Measurements from ENCODE around the gene LDLRAD1. TPM values are rescaled to one million over a fixed set of nuclear protein-coding genes. Genes with fewer than 3 reads are reported as not detected.

LDLRAD1 gene
- total and polyA plus RNA-seq, 2 donors (not counting 3 experiments of a cell fraction or from before 2014, with no cell fraction given): not detected

- no peaks in the 10 kb centered on the region for H3K9me3 ChIP-seq (replicated peaks; ENCODE audit: control insufficient read depth, insufficient read depth, low read length)
- DNase-seq (ENCODE audit: low read depth, low spot score): no peak
- H3K36me3 ChIP-seq (ENCODE audit: control insufficient read depth in 2 of 2, extremely low read depth in 1 of 2, insufficient read depth in 2 of 2, low read length in 2 of 2): peaks cover 3 to 4% of the 10 kb centered on the region in 2 experiments
- peaks cover 2% of the 10 kb centered on the region for H3K9me1 ChIP-seq (replicated peaks; ENCODE audit: control insufficient read depth, extremely low read depth, insufficient read depth, low read length)
- TF ChIP-seq MYC (IDR thresholded peaks at IDR 0.05; ENCODE audit: low read depth, low read length): no peak
- no peak for TF ChIP-seq GATA2 (IDR thresholded peaks at IDR 0.05; ENCODE audit: insufficient read depth, insufficient read length, low read depth, low read length)
- TF ChIP-seq FOS (IDR thresholded peaks at IDR 0.05; ENCODE audit: borderline replicate concordance, insufficient read depth, low read length): no peak
- TF ChIP-seq CTCF (IDR thresholded peaks at IDR 0.05; ENCODE audit: extremely low read depth in 1 of 2, insufficient read depth in 1 of 2, low read depth in 1 of 2, low read length in 2 of 2): no peak
- no peak for TF ChIP-seq MAX (IDR thresholded peaks at IDR 0.05; ENCODE audit: insufficient read depth, insufficient read length)
- TF ChIP-seq POLR2A (IDR thresholded peaks at IDR 0.05; ENCODE audit: low read depth, low read length): no peak
- TF ChIP-seq EZH2 (IDR thresholded peaks at IDR 0.05; ENCODE audit: borderline replicate concordance, low read depth, low read length, severe bottlenecking): no peak
- no peak for TF ChIP-seq JUN (IDR thresholded peaks at IDR 0.05; ENCODE audit: borderline replicate concordance, insufficient read depth, insufficient read length, low read depth)
- TF ChIP-seq POLR2AphosphoS5 (IDR thresholded peaks at IDR 0.05; ENCODE audit: insufficient read depth, low read depth, low read length): no peak
- intact Hi-C loops (cut with micrococcal nuclease) (no loop called here), dilution Hi-C loops (cut with MboI; ENCODE audit: extremely low pct_ligation_motif_present, low sequenced_read_pairs) (no loop called here)
- no peak overlapping the region for H3K4me2 ChIP-seq (ENCODE audit: insufficient read depth, low read length)
- FAIRE-seq: no peak
- no TSS peak for BruUV-seq (replicated peaks)
- no peaks in the 10 kb centered on the region for H3K27me3 ChIP-seq (ENCODE audit: control insufficient read depth in 2 of 2, insufficient read depth in 2 of 2, low read length in 2 of 2)
- H3K79me2 ChIP-seq (ENCODE audit: control insufficient read depth, insufficient read depth, low read length): peaks cover 15% of the 10 kb centered on the region
- H3K4me3 ChIP-seq (replicated peaks in 1 of 3; ENCODE audit: insufficient read depth in 1 of 3, low read depth in 1 of 3, low read length in 3 of 3): no peak overlapping the region
- CTCF ChIA-PET: no interaction called here
- H3K27ac ChIP-seq (ENCODE audit: insufficient read depth, low read depth, low read length): no peak overlapping the region
- H4K20me1 ChIP-seq (replicated peaks; ENCODE audit: control insufficient read depth, extremely low read depth, insufficient read depth, low read length): no peaks in the 10 kb centered on the region
- POLR2A ChIA-PET: no interaction called here
- H3K4me1 ChIP-seq (ENCODE audit: control insufficient read depth, extremely low read depth, insufficient read depth, low read length): peaks cover 19% of the 10 kb centered on the region
- no peak overlapping the region for H2AFZ ChIP-seq (ENCODE audit: low read depth, low read length)
- no peak overlapping the region for H3K9ac ChIP-seq (replicated peaks; ENCODE audit: extremely low read depth, insufficient read depth, low read length)
Measured at GRCh38 chr1:54045496-54045895, 27.5 kb upstream of the LDLRAD1 start.

All from endothelial cell of umbilical vein (primary cell).